Heart right ventricle (tissue), 16 donors: ENCODE data around the gene THSD4. TPM values are rescaled to one million over a fixed set of nuclear protein-coding genes. Genes with fewer than 3 reads are reported as not detected.

Source experiments
- ATAC-seq, 8 donors: fragments of 200-7000 bp; cut with Tn5 transposase; one replicate each; pipeline ENCODE4 v1.9.1; 2020; ENCODE audit warnings: mild to moderate bottlenecking in 8 of 8, moderate library complexity in 8 of 8, moderate number of reproducible peaks in 1 of 8
- DNase-seq, 2 donors: peaks; one replicate each; pipeline ENCODE4 v3.0.0-alpha.2; 2020
- H3K27ac ChIP-seq, 10 donors: fragments of 200-600 bp; sonication (generic) in 2 of 10; one replicate each; pipeline versions ENCODE4 v1.5.0 to v1.8.0; 2020 to 2022; ENCODE audit warnings: mild to moderate bottlenecking in 3 of 10
- H3K27me3 ChIP-seq, 7 donors: fragments of 200-600 bp; one replicate each; pipeline ENCODE4 v1.8.0; 2021 to 2022; ENCODE audit warnings: mild to moderate bottlenecking in 2 of 7
- H3K36me3 ChIP-seq, 9 donors: fragments of 200-600 bp; sonication (generic) in 1 of 9; one replicate each; pipeline versions ENCODE4 v1.5.0 to v1.8.0; 2020 to 2022; ENCODE audit warnings: mild to moderate bottlenecking in 2 of 9
- H3K4me1 ChIP-seq, 9 donors: fragments of 200-600 bp; sonication (generic) in 1 of 9; one replicate each; pipeline versions ENCODE4 v1.5.0 to v1.8.0; 2020 to 2022; ENCODE audit warnings: mild to moderate bottlenecking in 4 of 9
- H3K4me3 ChIP-seq, 10 donors: fragments of 200-600 bp; sonication (generic) in 2 of 10; one replicate each; pipeline versions ENCODE4 v1.5.0 to v1.8.0; 2020 to 2022; ENCODE audit warnings: mild to moderate bottlenecking in 7 of 10, moderate library complexity in 2 of 10
- H3K9me3 ChIP-seq, 11 donors: fragments of 200-600 bp in 10 of 11; sonication (generic) in 2 of 11; one replicate each; pipeline versions ENCODE4 v1.5.0 to v1.8.0; 2013 to 2022; ENCODE audit warnings: mild to moderate bottlenecking in 2 of 11, control low read depth in 1 of 11, moderate library complexity in 1 of 11
- WGBS, 2 donors: extraction: QIAGEN DNeasy Blood & Tissue Kit; methylation state at CpG; one replicate each; pipeline ENCODE4 v1.1.7; 2013; ENCODE audit warnings: inconsistent platforms in 1 of 2; 5-methylcytosine and 5-hydroxymethylcytosine counted together
- intact Hi-C, 10 donors: fragments of 100-400 bp; cut with DNase I; formaldehyde crosslinking; loops; one replicate each; pipeline versions ENCODE4 v1.11.1 to v1.14.2; 2022
- polyA plus RNA-seq, 2 donors: library from polyadenylated mRNA; stranded (reverse); fragments of 200-250 nt; gene quantifications; one replicate each; pipeline ENCODE4 v1.2.3, GENCODE V29; 2013
- total RNA-seq, 10 donors: library from RNA; stranded (reverse); fragmentation: NEBNext Ultra II Directional in 3 of 10; extraction: Animal tissue kit (Norgen Biotek cat#: 25700) in 3 of 10; gene quantifications; one replicate each; pipeline versions ENCODE4 v1.2.1 to v1.2.4, GENCODE V29; 2021 to 2023
- TF ChIP-seq, protein P1 (sequence below), 9 donors: fragments of 200-600 bp; sonication (generic) in 2 of 9; IDR thresholded peaks; one replicate each; pipeline versions ENCODE4 v1.5.0 to v1.8.0; 2021 to 2022; ENCODE audit warnings: antibody characterized with exemption in 9 of 9, mild to moderate bottlenecking in 5 of 9, moderate library complexity in 1 of 9
- donor health status: Arrhythmogenic right ventricular cardiomyopathy.
- donor health status: ischemic (EF 13 %, LVEDD 7.1; RV severe dilation, severe dysfunction).
- donor health status: healthy with polysubstance abuse.
- donor health status: DM: no; HTN: yes; CAD: no.
- donor health status: DM: no; HTN: no; CAD: no.
- donor health status: ischemic (EF 25% LVEDD 6.9; RV normal size, moderate dysfunction).
- donor health status: ischemic (EF 25% LVEDD 5.7; RV mildly dilated, moderate dysfunction).
- donor health status: healthy.
- donor health status: DM: yes; HTN: yes; CAD: no.
- donor health status: Ischemic cardiomyopathy.
- donor health status: ischemic (EF 35%, LVEDD 5.7; RV mildly dilated, moderate dysfunction).
- donor health status: nonischemic (EF 11% LVEDD 7.7; RV severe dilation, severe dysfunction).
- donor health status: DM: yes; HTN: yes; CAD: no.
- donor health status: PGD.
- donor health status: ischemic (EF 29% LVEDD 5.4; RV normal size, mild dysfunction).
- donor health status: nonischemic (EF 23%, LVEDD 6.1; RV moderate dilation, normal function).

THSD4 gene
- total and polyA plus RNA-seq, 12 donors: 20.8 to 212 (median 139) TPM

DNA sequence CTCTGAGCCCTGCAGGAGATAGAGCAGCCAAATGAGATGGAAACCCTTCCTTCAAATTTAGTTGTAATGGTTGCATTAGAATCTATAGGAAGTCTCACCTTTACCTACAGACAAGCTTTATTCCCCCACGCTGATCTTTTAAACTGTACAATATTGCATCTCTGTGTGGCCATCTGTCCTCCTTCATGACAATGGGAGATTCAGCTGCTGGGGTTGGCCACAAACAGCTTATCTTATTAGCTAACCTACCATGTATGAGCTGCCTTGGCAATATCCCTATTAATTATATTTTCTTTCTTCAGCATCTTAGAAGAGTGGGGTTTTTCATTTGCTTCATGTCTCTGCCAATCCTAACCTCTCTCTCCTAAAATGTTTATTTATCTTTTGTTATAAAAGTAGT, 456.4 kb downstream of the THSD4 start:
- intact Hi-C loops: loop anchor here in 8 of 10 donors (5.0 to 10.0 kb wide), 7 partner anchors 81 to 233 kb away; no protein-coding TSS in a partner anchor
- H3K9me3 ChIP-seq: no peaks in the 10 kb centered on the region
- TF ChIP-seq, protein P1, sequence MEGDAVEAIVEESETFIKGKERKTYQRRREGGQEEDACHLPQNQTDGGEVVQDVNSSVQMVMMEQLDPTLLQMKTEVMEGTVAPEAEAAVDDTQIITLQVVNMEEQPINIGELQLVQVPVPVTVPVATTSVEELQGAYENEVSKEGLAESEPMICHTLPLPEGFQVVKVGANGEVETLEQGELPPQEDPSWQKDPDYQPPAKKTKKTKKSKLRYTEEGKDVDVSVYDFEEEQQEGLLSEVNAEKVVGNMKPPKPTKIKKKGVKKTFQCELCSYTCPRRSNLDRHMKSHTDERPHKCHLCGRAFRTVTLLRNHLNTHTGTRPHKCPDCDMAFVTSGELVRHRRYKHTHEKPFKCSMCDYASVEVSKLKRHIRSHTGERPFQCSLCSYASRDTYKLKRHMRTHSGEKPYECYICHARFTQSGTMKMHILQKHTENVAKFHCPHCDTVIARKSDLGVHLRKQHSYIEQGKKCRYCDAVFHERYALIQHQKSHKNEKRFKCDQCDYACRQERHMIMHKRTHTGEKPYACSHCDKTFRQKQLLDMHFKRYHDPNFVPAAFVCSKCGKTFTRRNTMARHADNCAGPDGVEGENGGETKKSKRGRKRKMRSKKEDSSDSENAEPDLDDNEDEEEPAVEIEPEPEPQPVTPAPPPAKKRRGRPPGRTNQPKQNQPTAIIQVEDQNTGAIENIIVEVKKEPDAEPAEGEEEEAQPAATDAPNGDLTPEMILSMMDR (IDR thresholded peaks at IDR 0.05): no peak
- DNase-seq (no peak), ATAC-seq (no peak)
- H3K4me1 ChIP-seq: peaks cover 0 to 17% (median 0%) of the 10 kb centered on the region in 9 donors
- H3K36me3 ChIP-seq: no peaks in the 10 kb centered on the region
- 94 to 95% methylated on average over 1 of the region's 1 CpG for WGBS, 2 donors
- no peaks in the 10 kb centered on the region for H3K27me3 ChIP-seq
- H3K27ac ChIP-seq: no peak overlapping the region
- H3K4me3 ChIP-seq: no peak overlapping the region

DNA sequence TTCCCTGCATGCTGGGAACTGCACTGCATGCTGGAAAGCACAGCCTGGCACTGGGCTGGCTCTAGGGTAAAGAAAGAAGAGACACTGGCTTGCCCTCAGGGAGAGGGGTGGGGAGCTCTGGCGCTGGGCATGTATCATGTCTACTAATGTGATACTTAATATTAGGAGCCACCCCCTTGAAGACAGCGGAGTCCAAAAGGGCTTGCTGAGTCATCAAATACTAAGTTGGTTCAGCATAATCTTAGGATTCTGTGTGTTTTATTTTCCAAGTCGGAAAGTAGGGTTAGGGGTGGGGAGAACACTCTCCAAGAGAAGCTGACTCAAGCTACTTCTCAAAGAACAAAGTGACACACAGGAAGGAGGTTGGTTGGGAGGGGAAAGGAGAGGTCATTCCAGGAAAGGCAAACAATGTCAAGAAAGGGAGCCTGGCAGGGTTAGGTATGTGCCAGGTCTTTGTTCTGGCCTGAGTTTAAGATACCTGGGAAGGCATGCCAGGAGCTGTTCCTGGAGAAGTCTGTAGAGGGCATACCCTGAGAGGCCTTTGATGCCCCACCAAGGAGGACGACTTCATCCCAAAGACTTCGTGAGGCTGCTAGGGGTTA, 457.3 kb downstream of the THSD4 start:
- WGBS, 2 donors: 70 to 78% methylated on average over 5 of the region's 5 CpGs
- no peaks in the 10 kb centered on the region for H3K9me3 ChIP-seq
- TF ChIP-seq, protein P1 (IDR thresholded peaks at IDR 0.05): peak in 6 of 9 donors; percentile 9 to 38 (median 20)
- H3K27me3 ChIP-seq: no peaks in the 10 kb centered on the region
- H3K4me3 ChIP-seq: no peak overlapping the region
- peaks cover 0 to 12% (median 0%) of the 10 kb centered on the region in 9 donors for H3K4me1 ChIP-seq
- H3K36me3 ChIP-seq: no peaks in the 10 kb centered on the region
- ATAC-seq (peak; percentile 36 to 77 (median 52)), DNase-seq (no peak)
- peak overlapping the region in 1 of 10 donors; percentile 24 for H3K27ac ChIP-seq
- intact Hi-C loops: loop anchor here in 8 of 10 donors (5.0 to 10.0 kb wide), 7 partner anchors 80 to 232 kb away; no protein-coding TSS in a partner anchor

DNA sequence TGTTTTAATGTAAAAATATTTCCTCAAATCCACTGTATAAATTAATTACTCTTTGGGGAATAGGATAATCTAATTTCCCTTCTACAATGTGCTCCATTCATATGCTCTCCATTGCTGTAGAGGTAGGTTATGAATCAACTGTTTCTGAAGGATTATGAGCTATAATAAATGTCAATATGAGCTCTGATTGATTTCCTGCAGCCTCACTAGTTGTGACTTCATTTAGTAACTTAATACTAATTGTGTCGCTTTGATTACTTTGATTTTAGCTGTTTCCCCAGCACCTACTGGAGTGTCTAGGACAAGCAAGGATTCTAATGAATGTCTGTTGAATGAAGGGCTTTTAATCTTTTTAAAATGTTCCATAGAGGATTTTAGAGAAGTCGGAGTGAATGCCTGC, 458.3 kb downstream of the THSD4 start:
- Histone ChIP-seq H3K4me3 (no peak overlapping the region), H3K36me3 (no peaks in the 10 kb centered on the region), H3K4me1 (peaks cover 0 to 12% (median 0%) of the 10 kb centered on the region in 9 donors), H3K27me3 (no peaks in the 10 kb centered on the region), H3K9me3 (no peaks in the 10 kb centered on the region), H3K27ac (no peak overlapping the region)
- DNase-seq (no peak), ATAC-seq (no peak)
- 89 to 95% methylated on average over 2 of the region's 2 CpGs for WGBS, 2 donors
- intact Hi-C loops: loop anchor here in 8 of 10 donors (5.0 to 10.0 kb wide), 7 partner anchors 79 to 231 kb away; no protein-coding TSS in a partner anchor
- TF ChIP-seq, protein P1 (IDR thresholded peaks at IDR 0.05): no peak

GRCh38 chr15:71575474-71576045, 460.3 kb downstream of the THSD4 start:
- Histone ChIP-seq H3K27me3 (no peaks in the 10 kb centered on the region), H3K9me3 (no peaks in the 10 kb centered on the region), H3K4me1 (peaks cover 0 to 12% (median 0%) of the 10 kb centered on the region in 9 donors), H3K4me3 (no peak overlapping the region), H3K36me3 (no peaks in the 10 kb centered on the region), H3K27ac (no peak overlapping the region)
- intact Hi-C loops: loop anchor here in 6 of 10 donors (2.0 to 10.0 kb wide), 8 partner anchors 77 to 229 kb away; no protein-coding TSS in a partner anchor
- 53 to 61% methylated on average over 5 of the region's 5 CpGs for WGBS, 2 donors
- TF ChIP-seq, protein P1 (IDR thresholded peaks at IDR 0.05): peak; percentile 21 to 59 (median 48)
- ATAC-seq (peak in 2 of 8 donors; percentile 29 to 36), DNase-seq (no peak)
